Activated CD4-positive, CD25-positive, alpha-beta regulatory T cell (primary cell): ENCODE measurements around the gene GARIN3.

Source experiments
- DNase-seq, 4 experiments: peaks; one replicate each; lab custom pipeline; 2025; lab: John Stamatoyannopoulos, UW

The GARIN3 gene

DNA sequence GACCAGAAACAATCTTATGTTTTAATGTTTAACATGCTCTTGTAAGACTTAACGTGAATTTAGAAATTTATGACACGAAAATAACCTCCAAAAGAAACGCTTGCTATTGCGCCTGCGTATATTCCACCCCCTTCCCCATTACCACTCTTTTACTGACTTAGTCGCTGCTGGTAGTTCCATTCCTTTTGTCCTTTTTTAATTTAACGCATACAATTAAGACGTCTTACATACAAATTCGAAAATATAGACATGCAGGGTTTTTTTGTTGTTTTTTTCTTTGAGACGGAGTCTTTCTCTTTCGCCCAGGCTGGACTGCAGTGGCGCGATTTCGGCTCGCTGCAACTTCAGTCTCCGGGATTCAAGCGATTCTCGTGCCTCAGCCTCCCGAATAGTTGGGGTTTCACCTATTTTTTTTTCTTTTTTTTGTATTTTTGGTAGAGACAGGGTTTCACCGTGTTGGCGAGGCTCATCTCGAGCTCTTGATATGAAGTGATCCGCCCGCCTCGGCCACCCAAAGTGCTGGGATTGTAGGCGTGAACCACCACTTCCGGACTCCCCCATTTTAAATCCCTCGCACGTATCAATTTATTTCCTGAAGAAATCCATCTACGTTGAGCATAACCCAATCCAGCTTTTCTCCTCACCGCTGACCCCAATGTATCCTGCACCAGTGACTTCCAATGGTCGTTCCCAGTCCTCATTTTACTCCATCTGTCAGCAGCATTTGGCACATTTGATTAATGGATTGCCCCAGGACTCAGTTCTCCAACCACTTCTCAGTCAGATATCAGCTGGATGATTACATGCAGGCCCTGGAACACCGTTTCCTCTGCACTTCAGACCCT is 22.7 kb downstream of the GARIN3 start:
- DNase-seq, result peak in 2 of 4 experiments; percentile 10 to 14

DNA sequence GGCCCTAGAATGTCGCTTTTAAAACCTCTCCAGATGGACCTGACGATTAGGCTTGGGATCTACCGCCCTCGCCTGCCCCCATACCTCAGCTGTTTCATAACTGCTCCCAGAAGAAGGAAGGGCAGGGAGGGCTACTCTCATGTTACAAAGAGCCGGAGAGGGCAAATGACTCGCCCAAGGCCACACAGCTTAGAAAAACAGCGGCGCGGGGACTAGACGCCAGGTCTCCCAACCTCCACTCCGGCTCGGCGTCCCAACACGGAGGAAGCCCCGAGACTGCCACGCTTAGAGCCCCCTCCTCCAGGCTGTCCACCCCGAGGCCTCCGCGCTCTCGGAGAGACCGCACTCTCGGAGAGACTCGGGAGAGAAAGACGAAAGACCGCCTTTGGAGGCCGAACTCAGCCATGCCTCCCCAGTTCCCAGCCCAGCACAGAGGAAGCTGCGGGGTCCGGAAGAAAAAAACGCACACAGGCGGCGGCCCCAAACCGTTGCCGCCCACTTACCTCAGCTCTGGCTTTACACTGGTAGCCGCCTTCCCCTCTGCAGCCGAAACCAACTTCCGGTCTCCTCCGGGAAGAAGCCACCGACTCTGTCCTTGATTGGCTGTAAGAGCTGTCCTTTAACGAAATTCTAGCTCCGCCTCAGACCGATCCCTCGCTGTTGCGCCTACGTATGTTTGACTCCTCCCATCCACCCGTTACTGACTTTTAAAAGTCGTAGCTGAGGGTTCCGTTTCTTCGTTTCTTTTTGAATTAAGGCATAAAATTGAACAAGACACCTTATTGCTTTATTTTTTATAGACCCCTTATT is 23.5 kb downstream of the GARIN3 start, which contains the start of gene MED7:
Gene MED7 (minus strand): TSS at position 549 of the 810 bp plus-strand sequence. CDS start 3,434 bp downstream, outside the sequence.
- peak; percentile 61 to 84 (median 78) for DNase-seq

DNA sequence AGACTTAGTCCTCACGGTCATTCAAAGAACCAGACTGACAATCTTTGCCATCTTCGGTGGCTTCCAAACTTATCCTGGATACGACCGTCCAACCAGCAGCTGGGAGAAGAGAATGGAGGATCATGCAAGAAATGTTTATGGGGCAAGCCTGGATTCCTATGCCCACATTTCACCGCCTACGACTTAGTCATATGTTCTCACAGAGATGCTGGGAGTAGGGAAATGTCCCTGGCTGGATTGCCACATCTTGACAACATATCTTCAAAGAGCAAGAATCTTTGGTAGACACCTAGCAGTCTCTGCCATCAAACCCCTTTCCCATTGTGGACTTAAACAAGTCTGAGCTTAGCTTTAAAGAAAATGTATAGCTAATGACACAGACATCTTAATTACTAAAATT is 28.4 kb downstream of the GARIN3 start:
- no peak for DNase-seq

DNA sequence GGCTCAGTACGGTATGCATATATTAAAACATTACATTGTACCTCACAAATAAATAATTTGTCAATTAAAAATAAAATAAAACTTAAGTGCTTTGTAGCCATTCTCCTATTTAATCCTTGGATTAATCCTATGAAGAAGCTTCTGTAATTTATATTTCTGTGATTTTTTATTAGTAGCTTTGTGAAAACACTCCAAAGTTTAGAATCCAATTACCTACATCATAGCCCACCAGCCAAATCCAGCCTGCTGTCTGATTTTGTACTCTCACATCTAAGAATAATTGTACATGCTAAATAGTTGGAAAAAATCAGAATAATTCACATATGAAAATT is 33.8 kb downstream of the GARIN3 start:
- no peak for DNase-seq

DNA sequence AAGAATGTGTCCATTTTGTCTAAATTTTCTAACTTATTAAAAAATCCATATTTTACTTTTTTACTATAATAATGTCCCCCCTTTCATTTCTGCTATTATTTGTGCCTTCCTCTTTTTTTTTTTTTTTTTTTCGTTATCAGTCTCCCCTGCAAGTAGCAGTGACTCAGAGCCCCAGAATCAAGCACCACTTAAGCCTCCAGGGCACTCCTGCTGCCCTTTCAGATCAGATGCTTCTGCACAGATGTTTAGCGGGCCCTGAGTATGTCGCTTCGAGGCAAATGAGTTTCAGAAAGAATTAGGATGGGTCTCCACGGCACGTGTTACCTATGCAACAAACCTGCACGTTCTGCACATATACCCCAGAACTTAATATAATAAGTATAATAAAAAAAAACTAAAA is 35.1 kb downstream of the GARIN3 start:
- no peak for DNase-seq

DNA sequence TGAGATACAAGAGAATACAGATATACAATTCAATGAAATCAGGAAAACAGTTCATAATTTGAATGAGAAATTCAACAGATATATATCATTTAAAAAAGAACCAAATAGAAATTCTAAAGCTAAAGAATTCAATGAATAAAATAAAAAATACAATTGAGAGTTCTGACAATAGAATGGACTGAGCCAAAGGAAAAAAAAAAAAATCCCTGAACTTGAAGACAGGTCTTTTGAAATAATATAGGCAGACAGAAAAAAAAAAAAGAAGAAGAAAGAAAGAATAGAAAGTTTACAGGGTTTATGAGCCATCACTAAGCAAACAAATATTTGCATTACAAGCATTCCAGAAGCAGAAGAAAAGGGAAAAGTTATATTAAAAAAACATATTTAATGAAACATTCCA is 44.4 kb downstream of the GARIN3 start:
- no peak for DNase-seq

DNA sequence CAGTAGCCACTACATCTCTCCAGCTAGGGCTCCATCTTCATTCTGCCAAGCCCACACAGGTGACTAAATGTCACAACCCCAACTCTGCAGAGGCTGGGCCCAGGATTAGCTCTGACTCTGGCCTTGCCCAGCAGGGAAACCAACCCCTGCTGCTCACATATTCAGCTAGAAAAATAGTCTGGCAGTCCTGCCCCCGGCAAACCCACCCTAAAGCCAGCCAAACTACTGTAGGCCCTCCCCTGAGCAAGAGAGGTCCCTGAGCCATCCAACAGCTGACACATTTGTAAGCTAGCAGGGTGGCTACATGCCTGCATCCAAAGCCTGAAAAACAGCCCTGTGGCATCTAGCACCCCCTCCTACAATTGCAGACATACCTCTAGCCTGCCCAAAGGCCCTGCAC is 46.0 kb downstream of the GARIN3 start:
- DNase-seq, result no peak

DNA sequence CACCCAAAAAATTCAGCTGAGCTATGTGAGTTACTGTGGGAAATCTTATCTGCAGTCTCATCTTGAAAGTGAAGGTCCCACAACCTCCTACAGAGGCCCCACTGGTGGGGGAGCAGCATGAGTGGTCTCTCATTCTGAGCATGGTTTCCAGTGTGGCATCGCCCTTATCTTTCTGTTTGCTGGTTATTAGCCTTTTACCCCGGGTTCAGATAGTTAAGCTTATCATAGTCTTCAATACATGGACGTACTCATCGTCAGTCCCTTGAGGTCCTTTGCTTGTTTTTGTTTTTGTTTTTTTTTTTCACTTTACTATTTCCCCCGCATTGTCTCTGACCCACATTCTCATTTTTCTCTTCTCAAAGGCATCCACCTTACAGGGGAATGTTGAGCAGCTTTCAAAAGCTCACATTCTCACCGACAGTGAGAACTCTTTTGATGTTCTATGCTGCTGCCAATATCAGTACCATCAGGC is 49.5 kb downstream of the GARIN3 start:
- no peak for DNase-seq

DNA sequence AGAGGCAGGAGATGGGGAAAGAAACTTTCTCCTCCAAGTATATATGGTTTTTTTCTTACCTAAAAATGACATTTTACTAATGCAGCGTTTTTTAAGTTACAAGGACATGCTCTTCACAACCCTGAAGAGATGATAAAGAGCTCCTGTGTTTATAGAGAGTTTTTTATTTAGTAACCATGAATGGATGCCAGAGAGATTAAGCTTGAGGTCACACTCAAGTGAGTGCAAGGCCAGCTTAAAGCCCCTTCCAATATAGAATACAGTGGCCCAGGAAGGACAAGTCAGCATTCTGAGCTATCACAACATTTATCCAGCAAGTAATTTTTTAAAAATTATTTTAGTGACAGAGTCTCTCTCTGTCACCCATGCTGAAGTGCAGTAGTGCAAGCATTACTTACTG is 50.6 kb downstream of the GARIN3 start:
- no peak for DNase-seq

DNA sequence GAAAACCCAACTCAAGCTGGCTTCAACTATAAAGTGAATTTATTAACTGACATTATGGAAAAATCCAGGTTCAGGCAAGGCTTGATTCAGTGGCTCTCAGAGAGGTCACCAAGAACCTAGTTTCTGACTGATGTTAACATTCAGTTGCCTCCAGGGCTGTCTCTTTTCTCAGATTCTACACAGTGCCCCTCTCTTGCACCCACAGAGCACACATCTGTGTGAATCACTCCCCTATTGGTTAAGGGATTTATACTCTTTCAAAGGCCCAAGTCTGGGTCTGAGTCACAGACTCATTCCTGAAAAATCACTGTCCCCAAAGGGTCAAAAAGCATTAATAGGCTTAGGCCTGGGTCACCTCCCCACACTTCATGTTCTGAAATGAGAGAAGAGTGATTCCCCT is 51.1 kb downstream of the GARIN3 start:
- DNase-seq, result no peak

DNA sequence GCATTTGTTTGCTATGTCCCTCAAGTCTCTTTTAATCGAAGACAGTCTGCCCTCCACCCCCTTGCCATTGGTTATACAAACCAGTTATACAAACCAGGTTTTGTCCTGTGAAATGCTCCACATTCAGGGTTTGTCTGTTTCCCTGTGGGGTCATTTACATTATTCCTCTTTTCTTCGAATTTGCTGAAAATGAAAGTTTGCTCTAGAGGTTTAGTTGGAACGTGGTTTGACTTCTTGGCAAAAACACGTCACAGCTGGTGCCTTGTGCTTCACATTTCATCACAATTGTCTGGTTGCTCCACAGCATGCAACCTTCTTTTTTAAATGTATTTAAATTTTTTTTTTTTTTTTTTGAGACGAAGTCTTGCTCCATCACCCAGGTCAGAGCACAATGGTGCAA is 53.1 kb downstream of the GARIN3 start:
- DNase-seq, result no peak
